Heart left ventricle (tissue), 13 donors: ENCODE data around the gene ZNF181.

Source experiments
- CTCF ChIP-seq, 12 donors: fragments of 200-600 bp; sonication (generic) in 4 of 12; IDR thresholded peaks; one replicate each; pipeline versions ENCODE4 v1.5.0 to v1.8.0; 2018 to 2022; ENCODE audit warnings: antibody characterized with exemption in 12 of 12, mild to moderate bottlenecking in 5 of 12
- POLR2A ChIP-seq, 2 donors: fragments of 450-650 bp; IDR thresholded peaks; one replicate each; pipeline ENCODE4 v1.6.1; 2017; ENCODE audit warnings: antibody characterized with exemption in 2 of 2, mild to moderate bottlenecking in 2 of 2, moderate library complexity in 2 of 2
- donor health status: ischemic (EF 13 %, LVEDD 7.1; RV severe dilation, severe dysfunction).
- donor health status: DM: no; HTN: yes; CAD: no.
- donor health status: DM: no; HTN: no; CAD: no.
- donor health status: ischemic (EF 25% LVEDD 6.9; RV normal size, moderate dysfunction).
- donor health status: ischemic (EF 25% LVEDD 5.7; RV mildly dilated, moderate dysfunction).
- donor health status: ischemic (EF 35%, LVEDD 5.7; RV mildly dilated, moderate dysfunction).
- donor health status: nonischemic (EF 11% LVEDD 7.7; RV severe dilation, severe dysfunction).
- donor health status: DM: yes; HTN: yes; CAD: no.
- donor health status: PGD.
- donor health status: ischemic (EF 29% LVEDD 5.4; RV normal size, mild dysfunction).
- donor health status: nonischemic (EF 23%, LVEDD 6.1; RV moderate dilation, normal function).

DNA sequence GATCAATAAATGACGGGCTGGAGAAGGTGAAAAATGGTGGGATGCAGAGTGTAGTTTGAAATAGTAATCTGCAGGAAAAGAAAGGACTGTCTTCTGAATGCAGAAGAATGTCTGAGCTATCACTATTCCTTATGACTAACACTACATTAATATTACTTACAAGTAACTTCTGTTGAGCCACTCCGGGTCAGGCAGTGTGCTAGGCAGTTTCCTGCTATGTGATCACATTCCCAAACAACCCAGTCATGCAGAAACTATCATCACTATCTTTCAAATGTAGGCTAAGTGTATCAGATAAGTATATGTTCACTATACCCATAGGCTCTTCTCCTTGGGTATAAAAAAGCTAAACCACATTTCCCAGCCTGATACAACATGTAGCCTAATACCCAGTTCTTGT, 32.3 kb downstream of the ZNF181 start:
- no peak for TF ChIP-seq CTCF (IDR thresholded peaks at IDR 0.05)
- TF ChIP-seq POLR2A (IDR thresholded peaks at IDR 0.05), result no peak
